Sigmoid colon (tissue), 4 donors: ENCODE results near the gene USP12.

Experiments
- CTCF ChIP-seq, 4 experiments: fragments of 450-650 bp in 3 of 4; fragments of 200-600 bp in 1 of 4; IDR thresholded peaks; one replicate each; pipeline ENCODE4 v1.5.1; 2016 to 2019; ENCODE audit warnings: antibody characterized with exemption in 4 of 4, mild to moderate bottlenecking in 3 of 4, moderate library complexity in 2 of 4
- EP300 ChIP-seq, 4 donors: sonication (generic); formaldehyde crosslinking; IDR thresholded peaks; one replicate each; pipeline ENCODE4 v1.6.1; 2017; ENCODE audit warnings: antibody characterized with exemption in 4 of 4
- POLR2A ChIP-seq, 2 donors: fragments of 450-650 bp; IDR thresholded peaks; one replicate each; pipeline ENCODE4 v1.6.1; 2016; ENCODE audit warnings: antibody characterized with exemption in 2 of 2, mild to moderate bottlenecking in 2 of 2, moderate library complexity in 2 of 2
- POLR2AphosphoS5 ChIP-seq, 4 donors: sonication (generic); formaldehyde crosslinking; IDR thresholded peaks; one replicate each; pipeline ENCODE4 v1.6.1; 2017; ENCODE audit warnings: antibody characterized with exemption in 4 of 4

- TF ChIP-seq CTCF (IDR thresholded peaks at IDR 0.05) (no peak), EP300 (IDR thresholded peaks at IDR 0.05) (no peak), POLR2A (IDR thresholded peaks at IDR 0.05) (no peak), POLR2AphosphoS5 (IDR thresholded peaks at IDR 0.05) (no peak)
Observed at GRCh38 chr13:27200413-27201070, 28.9 kb upstream of the USP12 start.
